Retinal pigment epithelial cell (primary cell): ENCODE data around the gene SLPI.

Source experiments
- DNase-seq: peaks from one replicate; pipeline ENCODE4 v3.0.0-alpha.2; 2010; ENCODE audit warnings: low read depth
- H3K4me3 ChIP-seq: 2 replicates; pipeline ENCODE4 v1.5.1; 2011; ENCODE audit warnings: mild to moderate bottlenecking, low read length, control low read depth, moderate library complexity
- CTCF ChIP-seq: conservative IDR thresholded peaks from 2 replicates; pipeline ENCODE4 v1.5.1; 2011; ENCODE audit warnings: low read depth, low read length, control low read depth, inconsistent platforms

Gene SLPI

GRCh38 chr20:45221076-45221475 is 33.3 kb downstream of the SLPI start, which contains the start of gene SEMG2:
SEMG2 (plus strand) TSS chr20:45221373; CDS start chr20:45221390, 17 bp downstream.
- no peak for DNase-seq
- no peak within 1 kb of the TSS for H3K4me3 ChIP-seq
- no peak for TF ChIP-seq CTCF

- DNase-seq, result no peak
- TF ChIP-seq CTCF, result no peak
- H3K4me3 ChIP-seq, result no peak overlapping the region
Measured at GRCh38 chr20:45218636-45219035, 35.7 kb downstream of the SLPI start.

- H3K4me3 ChIP-seq, result no peak overlapping the region
- DNase-seq, result peak; percentile 3
- no peak for TF ChIP-seq CTCF
Measured at GRCh38 chr20:45218124-45218523, 36.2 kb downstream of the SLPI start.

- TF ChIP-seq CTCF, result no peak
- H3K4me3 ChIP-seq, result no peak overlapping the region
- no peak for DNase-seq
Measured at GRCh38 chr20:45212836-45213235, 41.5 kb downstream of the SLPI start.

- no peak for TF ChIP-seq CTCF
- H3K4me3 ChIP-seq, result no peak overlapping the region
- no peak for DNase-seq
Measured at GRCh38 chr20:45211569-45212474, 42.5 kb downstream of the SLPI start.

GRCh38 chr20:45209924-45210323 is 44.4 kb downstream of the SLPI start:
- DNase-seq, result no peak
- no peak overlapping the region for H3K4me3 ChIP-seq
- TF ChIP-seq CTCF, result no peak

GRCh38 chr20:45206725-45207124 is 47.6 kb downstream of the SLPI start, which contains the start of gene SEMG1:
SEMG1 (plus strand) TSS chr20:45207033; CDS start chr20:45207054, 21 bp downstream.
- no peak within 1 kb of the TSS for H3K4me3 ChIP-seq
- no peak for DNase-seq
- TF ChIP-seq CTCF, result no peak
